ENCODE results near the gene B9D2.
"Not testable (repeated sequence)": the region's sequence is repeated elsewhere in the genome, so short reads cannot be mapped to it uniquely, and the experiment has no call there.

The B9D2 gene

GRCh38 chr19:41391618-41392017 lies 27.7 kb upstream of the B9D2 start:
- H3K4me3 ChIP-seq (replicated peaks; ENCODE audit: low read depth, low read length), result no peak overlapping the region
- no peak for DNase-seq (ENCODE audit: extremely low read depth, low read depth)
- no peak for TF ChIP-seq CTCF (IDR thresholded peaks at IDR 0.05; ENCODE audit: low read depth, low read length, missing control alignments)

- H3K4me3 ChIP-seq (replicated peaks; ENCODE audit: low read depth, low read length), result no peak overlapping the region
- DNase-seq (ENCODE audit: extremely low read depth, low read depth), result no peak
- TF ChIP-seq CTCF (IDR thresholded peaks at IDR 0.05; ENCODE audit: low read depth, low read length, missing control alignments), result no peak
Observed at GRCh38 chr19:41386442-41386841, 22.5 kb upstream of the B9D2 start.

- no peak for TF ChIP-seq CTCF (IDR thresholded peaks at IDR 0.05; ENCODE audit: low read depth, low read length, missing control alignments)
- no peak for DNase-seq (ENCODE audit: extremely low read depth, low read depth)
- H3K4me3 ChIP-seq (replicated peaks; ENCODE audit: low read depth, low read length), result no peak overlapping the region
Observed at GRCh38 chr19:41384351-41384750, 20.4 kb upstream of the B9D2 start.

GRCh38 chr19:41381536-41381935 lies 17.6 kb upstream of the B9D2 start:
- H3K4me3 ChIP-seq (replicated peaks; ENCODE audit: low read depth, low read length); DNase-seq (ENCODE audit: extremely low read depth, low read depth): not testable (repeated sequence)

- H3K4me3 ChIP-seq (replicated peaks; ENCODE audit: low read depth, low read length), result no peak overlapping the region
- DNase-seq (ENCODE audit: extremely low read depth, low read depth), result no peak
- TF ChIP-seq CTCF (IDR thresholded peaks at IDR 0.05; ENCODE audit: low read depth, low read length, missing control alignments), result no peak
Observed at GRCh38 chr19:41377977-41378709, 14.2 kb upstream of the B9D2 start.

- no peak for DNase-seq (ENCODE audit: extremely low read depth, low read depth)
- TF ChIP-seq CTCF (IDR thresholded peaks at IDR 0.05; ENCODE audit: low read depth, low read length, missing control alignments), result no peak
- H3K4me3 ChIP-seq (replicated peaks; ENCODE audit: low read depth, low read length), result no peak overlapping the region
Observed at GRCh38 chr19:41376998-41377365, 13.0 kb upstream of the B9D2 start.

GRCh38 chr19:41376241-41376997 lies 12.5 kb upstream of the B9D2 start, which contains the start of gene TMEM91:
TMEM91 (plus strand) TSS chr19:41376533; CDS start chr19:41378310, 1,777 bp downstream.
- TF ChIP-seq CTCF (IDR thresholded peaks at IDR 0.05; ENCODE audit: low read depth, low read length, missing control alignments), result no peak
- peak within 1 kb of the TSS; percentile 35 for H3K4me3 ChIP-seq (replicated peaks; ENCODE audit: low read depth, low read length)
- DNase-seq (ENCODE audit: extremely low read depth, low read depth), result no peak
